ENCODE data around the gene LDHAL6B.

Gene LDHAL6B

GRCh38 chr15:59176653-59177316 lies 29.9 kb upstream of the LDHAL6B start:
- in situ Hi-C loops (cut with HindIII; ENCODE audit: low sequenced_read_pairs): no loop called here

- in situ Hi-C loops (cut with HindIII; ENCODE audit: low sequenced_read_pairs): no loop called here
Observed at GRCh38 chr15:59177317-59177660, 29.4 kb upstream of the LDHAL6B start.

- in situ Hi-C loops (cut with HindIII; ENCODE audit: low sequenced_read_pairs): no loop called here
Observed at GRCh38 chr15:59178151-59178695, 28.4 kb upstream of the LDHAL6B start.

GRCh38 chr15:59179717-59180116 lies 26.9 kb upstream of the LDHAL6B start:
- in situ Hi-C loops (cut with HindIII; ENCODE audit: low sequenced_read_pairs): no loop called here

GRCh38 chr15:59180945-59181600 lies 25.6 kb upstream of the LDHAL6B start:
- in situ Hi-C loops (cut with HindIII; ENCODE audit: low sequenced_read_pairs): no loop called here

GRCh38 chr15:59185725-59186124 lies 20.9 kb upstream of the LDHAL6B start:
- in situ Hi-C loops (cut with HindIII; ENCODE audit: low sequenced_read_pairs): no loop called here

GRCh38 chr15:59186501-59186900 lies 20.1 kb upstream of the LDHAL6B start:
- in situ Hi-C loops (cut with HindIII; ENCODE audit: low sequenced_read_pairs): no loop called here

- in situ Hi-C loops (cut with HindIII; ENCODE audit: low sequenced_read_pairs): no loop called here
Observed at GRCh38 chr15:59189241-59189640, 17.4 kb upstream of the LDHAL6B start.

GRCh38 chr15:59190291-59190690 lies 16.4 kb upstream of the LDHAL6B start:
- in situ Hi-C loops (cut with HindIII; ENCODE audit: low sequenced_read_pairs): no loop called here

- in situ Hi-C loops (cut with HindIII; ENCODE audit: low sequenced_read_pairs): no loop called here
Observed at GRCh38 chr15:59191855-59192237, 14.8 kb upstream of the LDHAL6B start.

GRCh38 chr15:59194639-59195325 lies 11.9 kb upstream of the LDHAL6B start:
- in situ Hi-C loops (cut with HindIII; ENCODE audit: low sequenced_read_pairs): no loop called here

- in situ Hi-C loops (cut with HindIII; ENCODE audit: low sequenced_read_pairs): no loop called here
Observed at GRCh38 chr15:59196416-59196815, 10.2 kb upstream of the LDHAL6B start.

- in situ Hi-C loops (cut with HindIII; ENCODE audit: low sequenced_read_pairs): no loop called here
Observed at GRCh38 chr15:59197454-59197853, 9.2 kb upstream of the LDHAL6B start.

GRCh38 chr15:59199626-59200465 lies 6.8 kb upstream of the LDHAL6B start:
- in situ Hi-C loops (cut with HindIII; ENCODE audit: low sequenced_read_pairs): no loop called here

- in situ Hi-C loops (cut with HindIII; ENCODE audit: low sequenced_read_pairs): no loop called here
Observed at GRCh38 chr15:59200560-59200959, 6.1 kb upstream of the LDHAL6B start.

- in situ Hi-C loops (cut with HindIII; ENCODE audit: low sequenced_read_pairs): no loop called here
Observed at GRCh38 chr15:59203008-59203407, 3.6 kb upstream of the LDHAL6B start.

GRCh38 chr15:59203657-59204056 lies 3.0 kb upstream of the LDHAL6B start:
- in situ Hi-C loops (cut with HindIII; ENCODE audit: low sequenced_read_pairs): no loop called here

GRCh38 chr15:59205839-59206622 lies 612 bp upstream of the LDHAL6B start:
- in situ Hi-C loops (cut with HindIII; ENCODE audit: low sequenced_read_pairs): no loop called here

- in situ Hi-C loops (cut with HindIII; ENCODE audit: low sequenced_read_pairs): no loop called here
Observed at GRCh38 chr15:59208613-59209249, 2.1 kb downstream of the LDHAL6B start.

- in situ Hi-C loops (cut with HindIII; ENCODE audit: low sequenced_read_pairs): no loop called here
Observed at GRCh38 chr15:59210186-59210585, 3.5 kb downstream of the LDHAL6B start.
